PC-3 (cell line): Measurements from ENCODE around the gene RNF168. TPM values are rescaled to one million over a fixed set of nuclear protein-coding genes. Genes with fewer than 3 reads are reported as not detected.
A peak's percentile ranks its signal among the peaks of the same experiment; 100 is the strongest.

Experiments
- ATAC-seq: fragments of 200-7000 bp; cut with Tn5 transposase; 2 replicates; pipeline ENCODE4 v1.9.1; 2020; ENCODE audit warnings: mild to moderate bottlenecking, moderate library complexity
- BruUV-seq: library from RNA; stranded (reverse); fragments of 400-500 nt; replicated peaks from 2 replicates; lab custom pipeline; 2021; lab: Mats Ljungman, UMichigan
- CTCF ChIA-PET: fragments of 300-600 bp; sonication (Branson Sonifier 250); formaldehyde crosslinking; loops from one replicate; lab custom pipeline; 2022; ENCODE audit warnings: antibody characterized with exemption; lab: Charles Lee
- POLR2A ChIA-PET: fragments of 300-600 bp; sonication (Branson Sonifier 250); formaldehyde crosslinking; loops from one replicate; lab custom pipeline; 2022; ENCODE audit warnings: antibody characterized with exemption; ENCODE audit not compliant: unreplicated experiment; lab: Charles Lee
- DNase-seq: peaks from one replicate; pipeline ENCODE4 v3.0.0-alpha.2; 2015
- H2AFZ ChIP-seq: fragments of 300-600 bp; sonication (generic); 2 replicates; pipeline ENCODE4 v1.6.0; 2016; ENCODE audit warnings: antibody characterized with exemption, low read length
- H3F3A ChIP-seq: fragments of 300-600 bp; sonication (generic); one replicate; pipeline ENCODE4 v1.6.0; 2017; ENCODE audit warnings: antibody characterized with exemption, low read length, control low read depth, mild to moderate bottlenecking; ENCODE audit not compliant: unreplicated experiment
- H3K27ac ChIP-seq: fragments of 300-600 bp; sonication (generic); 2 replicates; pipeline ENCODE4 v1.5.1; 2016; ENCODE audit warnings: mild to moderate bottlenecking, low read length
- H3K27me3 ChIP-seq: fragments of 300-600 bp; sonication (generic); 2 replicates; pipeline ENCODE4 v1.6.1; 2016; ENCODE audit warnings: low read length, mixed read lengths
- H3K36me3 ChIP-seq: fragments of 300-600 bp; sonication (generic); 2 replicates; pipeline ENCODE4 v1.6.1; 2016; ENCODE audit warnings: low read depth, mixed run types, low read length, mixed read lengths
- H3K4me1 ChIP-seq: fragments of 300-600 bp; sonication (generic); 2 replicates; pipeline ENCODE4 v1.5.1; 2016; ENCODE audit warnings: low read length; ENCODE audit not compliant: insufficient read depth
- H3K4me2 ChIP-seq: fragments of 300-600 bp; sonication (generic); 2 replicates; pipeline ENCODE4 v1.6.0; 2016; ENCODE audit warnings: low read length
- H3K4me3 ChIP-seq: fragments of 300-600 bp; sonication (generic); 2 replicates; pipeline ENCODE4 v1.5.1; 2016; ENCODE audit warnings: mild to moderate bottlenecking, low read length, mixed read lengths
- H3K79me2 ChIP-seq: fragments of 300-600 bp; sonication (generic); 2 replicates; pipeline ENCODE4 v1.6.1; 2017; ENCODE audit warnings: low read length, mixed read lengths
- H3K9ac ChIP-seq: fragments of 300-600 bp; sonication (generic); 2 replicates; pipeline ENCODE4 v1.6.0; 2016; ENCODE audit warnings: mild to moderate bottlenecking, low read length
- H3K9me2 ChIP-seq: fragments of 300-600 bp; sonication (generic); replicated peaks from 2 replicates; pipeline ENCODE4 v1.6.1; 2016; ENCODE audit warnings: mixed run types, low read length, mixed read lengths
- H3K9me3 ChIP-seq: fragments of 300-600 bp; sonication (generic); 2 replicates; pipeline ENCODE4 v1.6.1; 2016; ENCODE audit warnings: low read length, mixed read lengths
- H4K20me1 ChIP-seq: fragments of 300-600 bp; sonication (generic); 2 replicates; pipeline ENCODE4 v1.6.1; 2016; ENCODE audit warnings: low read length, mixed read lengths
- CTCF ChIP-seq: fragments of 300-600 bp; sonication (generic); conservative IDR thresholded peaks from 2 replicates; pipeline ENCODE4 v1.5.1; 2017; ENCODE audit warnings: antibody characterized with exemption, low read depth, mild to moderate bottlenecking, low read length
- EZH2 ChIP-seq: fragments of 300-600 bp; sonication (generic); IDR thresholded peaks from one replicate; pipeline ENCODE4 v1.6.1; 2017; ENCODE audit warnings: antibody characterized with exemption, mild to moderate bottlenecking, low read length; ENCODE audit not compliant: unreplicated experiment
- EZH2phosphoT487 ChIP-seq: fragments of 300-600 bp; sonication (generic); IDR thresholded peaks from 2 replicates; pipeline ENCODE4 v1.6.1; 2018; ENCODE audit warnings: mild to moderate bottlenecking, antibody characterized with exemption, low read length, borderline replicate concordance
- intact Hi-C: fragments of 100-400 bp; cut with micrococcal nuclease; formaldehyde crosslinking; loops from 2 replicates; pipeline ENCODE4 v1.9.0; 2023
- total RNA-seq: library from RNA; depleted of rRNA; stranded (reverse); fragments of >200 nt; gene quantifications from 2 replicates; pipeline ENCODE4 v1.2.3, GENCODE V29; 2014

Gene RNF168
- total RNA-seq, 1 experiment from 2014 or later: 13.8 TPM

DNA sequence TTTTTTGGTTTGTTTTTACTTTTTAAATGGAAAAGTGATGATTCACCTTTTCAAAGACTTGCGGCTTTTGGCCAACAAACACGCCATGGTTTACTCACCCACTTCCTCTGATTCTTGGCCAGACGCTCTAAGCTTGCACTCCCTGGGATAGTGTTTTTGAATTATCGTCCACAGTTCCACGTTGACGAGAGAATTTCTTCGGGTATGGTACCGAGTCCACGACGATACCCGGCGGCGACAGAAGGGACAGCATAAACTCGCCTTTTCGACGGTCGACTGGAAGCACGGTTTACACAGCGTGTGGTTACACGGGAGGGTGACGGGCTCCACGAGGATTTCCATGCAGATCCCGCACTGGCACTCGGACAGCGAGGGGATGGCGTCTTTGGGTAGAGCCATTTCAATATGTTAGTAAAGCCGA, 783 bp downstream of the RNF168 start:
- peak overlapping the region; percentile 60 for H2AFZ ChIP-seq
- peak; percentile 50 for ATAC-seq
- H3F3A ChIP-seq: no peaks in the 10 kb centered on the region
- H3K9me2 ChIP-seq: no peaks in the 10 kb centered on the region
- H3K36me3 ChIP-seq: 0 out of 2 replicates have a peak, but pooled peaks cover 2% of the 10 kb centered on the region
- TF ChIP-seq EZH2: no peak
- no peak for TF ChIP-seq CTCF
- no peak for TF ChIP-seq EZH2phosphoT487
- 0 out of 2 replicates have a peak, but pooled peaks cover 10% of the 10 kb centered on the region for H3K9me3 ChIP-seq
- BruUV-seq: TSS peak; percentile 91
- intact Hi-C loops: loop anchor here (2.0 to 5.0 kb wide), 2 partner anchors 62 to 70 kb away; partner anchors contain the start of gene UBXN7
- H3K79me2 ChIP-seq: peaks cover 55% of the 10 kb centered on the region
- H3K27ac ChIP-seq: peak overlapping the region; percentile 80
- H3K9ac ChIP-seq: peak overlapping the region; percentile 89
- peaks cover 19% of the 10 kb centered on the region for H3K4me1 ChIP-seq
- ChIA-PET POLR2A (interaction anchor here (0.5 to 0.6 kb wide), 2 partner anchors 17 to 155 kb away, joined by 3 read pairs; no protein-coding TSS in a partner anchor), CTCF (interaction anchor here (0.6 kb wide), 1 partner anchor 111 kb away, joined by 7 read pairs; no protein-coding TSS in a partner anchor)
- no peaks in the 10 kb centered on the region for H3K27me3 ChIP-seq
- H3K4me2 ChIP-seq: peak overlapping the region; percentile 88
- peaks cover 32% of the 10 kb centered on the region for H4K20me1 ChIP-seq
- peak overlapping the region; percentile 82 for H3K4me3 ChIP-seq
- DNase-seq: peak; percentile 94

DNA sequence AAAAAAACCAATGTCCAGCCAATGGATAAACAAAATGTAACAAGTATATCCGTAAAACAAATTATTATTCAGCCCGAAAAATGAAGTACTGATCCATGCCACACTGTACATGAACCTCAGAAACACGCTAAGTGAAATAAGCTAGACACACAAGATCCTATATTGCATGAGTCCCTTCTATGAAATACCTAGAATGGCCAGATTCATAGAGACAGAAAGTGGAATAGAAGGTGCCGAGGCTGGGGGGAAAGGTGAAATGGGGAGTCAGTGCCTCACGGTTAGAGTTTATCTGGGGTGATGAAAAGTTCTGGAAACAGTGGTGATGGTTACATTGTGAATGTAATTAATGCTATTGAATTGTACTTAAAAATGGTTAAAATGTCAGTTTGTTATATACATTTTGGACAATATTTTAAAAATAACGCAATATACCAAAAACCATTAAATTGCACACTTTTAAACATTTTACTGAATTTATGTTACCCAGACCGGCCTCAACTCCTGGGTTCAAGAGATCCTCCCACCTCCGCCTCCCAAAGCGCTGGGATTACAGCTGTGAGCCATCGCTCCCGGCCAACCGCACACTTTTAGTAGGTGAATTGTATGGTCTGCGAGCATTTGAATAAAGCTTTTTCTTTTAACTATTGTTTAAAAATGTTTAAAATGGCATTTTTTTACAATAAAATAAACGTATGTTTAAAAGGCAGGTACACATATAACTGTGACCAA, 2.1 kb downstream of the RNF168 start:
- Histone ChIP-seq H3K4me3 (peak overlapping the region; percentile 82), H2AFZ (peak overlapping the region; percentile 6; the same call in 1 of the 2 replicates), H3K4me2 (peak overlapping the region; percentile 88), H3K36me3 (peaks cover 5% of the 10 kb centered on the region), H3F3A (no peaks in the 10 kb centered on the region), H3K79me2 (peaks cover 68% of the 10 kb centered on the region), H3K9ac (peak overlapping the region; percentile 89), H3K27me3 (no peaks in the 10 kb centered on the region), H3K9me2 (no peaks in the 10 kb centered on the region), H3K9me3 (0 out of 2 replicates have a peak, but pooled peaks cover 2% of the 10 kb centered on the region), H3K4me1 (peaks cover 19% of the 10 kb centered on the region), H4K20me1 (peaks cover 35% of the 10 kb centered on the region), H3K27ac (peak overlapping the region; percentile 80; the same call in 1 of the 2 replicates)
- ATAC-seq (peak; percentile 29), DNase-seq (peak; percentile 62)
- BruUV-seq: no TSS peak
- CTCF ChIA-PET: interaction anchor here (0.9 kb wide), 1 partner anchor 248 kb away, joined by 4 read pairs; no protein-coding TSS in a partner anchor
- POLR2A ChIA-PET: no interaction called here
- no peak for TF ChIP-seq EZH2
- TF ChIP-seq CTCF: no peak
- no peak for TF ChIP-seq EZH2phosphoT487
- intact Hi-C loops: loop anchor here (2.0 to 5.0 kb wide), 3 partner anchors 15 to 69 kb away; partner anchors contain the start of gene UBXN7
